T-helper 1 cell (primary cell): ENCODE measurements around the gene ZFP3.
"Not testable (repeated sequence)": the region's sequence is repeated elsewhere in the genome, so short reads cannot be mapped to it uniquely, and the experiment has no call there.

Experiments used
- DNase-seq, 5 donors: peaks; one replicate each; pipeline ENCODE4 v3.0.0-alpha.2; 2012 to 2020

Gene ZFP3

GRCh38 chr17:5139458-5139732 lies 61.1 kb downstream of the ZFP3 start:
- DNase-seq: no peak

- DNase-seq: not testable (repeated sequence)
Observed at GRCh38 chr17:5142877-5143276, 64.6 kb downstream of the ZFP3 start.
